Measurements from ENCODE around the gene CYP2C8.
"Not testable (repeated sequence)": the region's sequence is repeated elsewhere in the genome, so short reads cannot be mapped to it uniquely, and the experiment has no call there.

Gene CYP2C8

GRCh38 chr10:95069286-95069685 is at the start of gene CYP2C8:
Gene CYP2C8 (minus strand): TSS chr10:95069497. CDS start chr10:95069402, 95 bp downstream.
- DNase-seq (ENCODE audit: low read depth in 2 of 2) = no peak

DNA sequence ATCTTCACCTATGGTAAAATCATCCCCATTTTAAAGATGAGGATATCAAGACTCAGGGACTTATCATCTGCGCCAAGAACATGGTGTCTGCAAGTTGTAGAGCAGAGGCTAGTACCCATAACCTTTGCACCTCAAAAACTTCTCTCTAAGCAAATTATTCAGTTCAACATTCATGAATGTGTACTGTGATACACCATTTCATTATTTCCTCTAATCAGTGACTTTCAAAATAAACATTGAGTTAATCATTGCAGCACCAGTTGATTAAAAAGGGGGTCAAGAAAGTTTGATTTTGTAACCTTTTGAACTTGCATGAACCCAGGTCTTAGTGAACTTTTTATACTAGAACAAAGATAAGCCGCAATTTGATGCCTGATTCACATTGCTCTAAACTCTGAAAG is 47.6 kb upstream of the CYP2C8 start:
- no peak for DNase-seq (ENCODE audit: low read depth in 2 of 2)

GRCh38 chr10:95110823-95111222 is 41.5 kb upstream of the CYP2C8 start:
- not testable (repeated sequence) for DNase-seq (ENCODE audit: low read depth in 2 of 2)

DNA sequence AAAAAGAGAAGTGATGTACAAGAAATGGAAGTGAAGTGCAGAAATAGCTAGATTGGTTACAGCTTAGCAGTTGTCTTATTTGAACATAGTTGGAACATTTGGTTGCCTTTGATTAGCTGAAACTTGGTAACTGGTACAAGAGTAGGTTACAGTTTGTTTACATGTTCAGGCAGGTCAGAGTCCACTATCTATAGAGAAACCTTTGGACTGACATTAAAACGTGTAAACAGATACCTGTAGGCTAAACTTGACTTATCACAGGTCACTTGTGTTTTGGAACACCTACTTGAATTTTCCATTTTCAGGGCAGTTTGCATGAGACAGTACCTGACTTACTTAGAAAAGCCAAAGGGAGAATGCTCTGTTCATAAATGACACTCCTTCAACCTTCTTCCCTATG is 28.5 kb upstream of the CYP2C8 start:
- DNase-seq (ENCODE audit: low read depth in 2 of 2) = no peak

GRCh38 chr10:95096143-95096542 is 26.8 kb upstream of the CYP2C8 start:
- DNase-seq (ENCODE audit: low read depth in 2 of 2) = no peak

DNA sequence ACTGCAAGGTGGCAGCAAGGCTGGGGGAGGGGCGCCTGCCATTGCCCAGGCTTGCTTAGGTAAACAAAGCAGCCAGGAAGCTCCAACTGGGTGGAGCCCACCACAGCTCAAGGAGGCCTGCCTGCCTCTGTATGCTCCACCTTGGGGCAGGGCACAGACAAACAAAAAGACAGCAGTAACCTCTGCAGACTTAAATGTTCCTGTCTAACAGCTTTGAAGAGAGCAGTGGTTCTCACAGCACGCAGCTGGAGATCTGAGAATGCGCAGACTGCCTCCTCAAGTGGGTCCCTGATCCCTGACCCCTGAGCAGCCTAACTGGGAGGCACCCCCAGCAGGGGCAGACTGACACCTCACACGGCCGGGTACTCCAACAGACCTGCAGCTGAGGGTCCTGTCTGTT is 10.3 kb upstream of the CYP2C8 start:
- not testable (repeated sequence) for DNase-seq (ENCODE audit: low read depth in 2 of 2)

GRCh38 chr10:95077556-95077955 is 8.3 kb upstream of the CYP2C8 start:
- DNase-seq (ENCODE audit: low read depth in 2 of 2) = no peak

GRCh38 chr10:95071107-95071660 is 1.9 kb upstream of the CYP2C8 start:
- no peak for DNase-seq (ENCODE audit: low read depth in 2 of 2)

DNA sequence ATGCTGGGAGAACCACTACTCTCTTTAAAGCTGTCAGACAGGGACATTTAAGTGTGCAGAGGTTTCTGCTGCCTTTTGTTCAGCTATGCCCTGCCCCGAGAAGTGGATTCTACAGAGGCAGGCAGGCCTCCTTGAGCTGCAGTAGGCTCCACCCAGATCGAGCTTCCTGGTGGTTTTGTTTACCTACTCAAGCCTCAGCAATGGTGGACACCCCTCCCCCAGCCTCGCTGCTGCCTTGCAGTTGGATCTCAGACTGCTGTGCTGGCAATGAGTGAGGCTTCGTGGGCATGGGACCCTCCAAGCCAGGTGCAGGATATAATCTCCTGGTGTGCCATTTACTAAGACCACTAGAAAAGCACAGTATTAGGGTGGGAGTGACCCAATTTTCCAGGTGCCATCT is 5.2 kb downstream of the CYP2C8 start:
- not testable (repeated sequence) for DNase-seq (ENCODE audit: low read depth in 2 of 2)

GRCh38 chr10:95056744-95057363 is 12.4 kb downstream of the CYP2C8 start:
- no peak for DNase-seq (ENCODE audit: low read depth in 2 of 2)

GRCh38 chr10:95049919-95050318 is 19.4 kb downstream of the CYP2C8 start:
- no peak for DNase-seq (ENCODE audit: low read depth in 2 of 2)

GRCh38 chr10:95048206-95048605 is 21.1 kb downstream of the CYP2C8 start:
- no peak for DNase-seq (ENCODE audit: low read depth in 2 of 2)

DNA sequence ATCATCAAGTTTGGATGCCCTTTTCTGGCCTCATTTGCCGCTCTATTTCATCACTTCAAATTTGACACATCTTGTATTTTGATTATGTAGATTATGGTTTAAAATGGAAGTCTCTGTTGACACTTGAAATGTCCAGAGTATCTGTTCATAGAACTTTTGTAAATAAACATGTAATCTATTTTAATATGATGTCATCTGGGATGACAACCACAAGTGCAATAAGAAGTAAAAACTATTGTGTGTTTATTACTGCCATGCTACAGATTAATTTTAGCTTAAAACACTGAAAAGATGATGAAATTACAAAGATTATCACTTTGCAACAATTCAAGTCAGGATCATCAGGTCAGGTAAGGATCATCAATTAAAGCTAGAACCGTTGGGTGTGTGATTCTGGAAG is 30.0 kb downstream of the CYP2C8 start:
- DNase-seq (ENCODE audit: low read depth in 2 of 2) = no peak

GRCh38 chr10:95035332-95036295 is 33.7 kb downstream of the CYP2C8 start:
- DNase-seq (ENCODE audit: low read depth in 2 of 2) = no peak

DNA sequence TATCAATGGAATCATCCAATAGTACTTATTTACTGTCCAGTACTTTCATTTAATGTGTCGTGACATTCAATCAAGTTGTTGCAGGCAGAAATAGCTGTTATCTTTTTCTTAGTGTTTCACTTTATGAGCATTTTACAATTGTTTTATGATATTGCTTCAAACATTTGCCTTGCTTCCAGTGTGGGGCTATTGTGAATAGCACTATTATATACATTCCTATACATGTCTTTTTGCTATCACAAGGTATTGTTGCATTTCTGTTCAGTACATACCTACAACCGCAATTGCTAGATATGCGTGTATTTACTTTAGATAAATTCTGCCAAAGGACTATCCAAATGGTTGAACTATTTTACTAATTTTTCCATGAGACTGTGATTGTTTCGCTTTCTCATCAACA is 34.9 kb downstream of the CYP2C8 start:
- DNase-seq (ENCODE audit: low read depth in 2 of 2) = no peak

DNA sequence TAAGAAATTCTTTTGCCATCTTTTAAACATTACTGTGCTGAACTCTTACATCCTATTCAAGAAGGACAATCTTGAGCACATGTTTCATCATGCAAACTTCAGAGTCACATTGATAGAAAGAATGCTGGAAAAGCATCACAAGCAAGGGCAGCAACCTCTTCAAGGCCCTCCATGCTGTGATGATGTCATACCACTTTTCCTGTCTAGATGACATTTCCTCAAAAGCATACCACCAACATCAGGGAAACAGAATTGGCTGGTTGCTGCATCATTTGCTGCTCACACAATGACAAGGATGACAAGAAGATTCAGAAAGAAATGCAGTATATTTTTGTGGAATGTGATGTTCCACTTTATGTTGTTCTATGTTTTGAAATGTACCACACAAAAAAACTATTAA is 37.6 kb downstream of the CYP2C8 start:
- no peak for DNase-seq (ENCODE audit: low read depth in 2 of 2)

- DNase-seq (ENCODE audit: low read depth in 2 of 2) = no peak
Observed at GRCh38 chr10:95026461-95026860, 42.8 kb downstream of the CYP2C8 start.

DNA sequence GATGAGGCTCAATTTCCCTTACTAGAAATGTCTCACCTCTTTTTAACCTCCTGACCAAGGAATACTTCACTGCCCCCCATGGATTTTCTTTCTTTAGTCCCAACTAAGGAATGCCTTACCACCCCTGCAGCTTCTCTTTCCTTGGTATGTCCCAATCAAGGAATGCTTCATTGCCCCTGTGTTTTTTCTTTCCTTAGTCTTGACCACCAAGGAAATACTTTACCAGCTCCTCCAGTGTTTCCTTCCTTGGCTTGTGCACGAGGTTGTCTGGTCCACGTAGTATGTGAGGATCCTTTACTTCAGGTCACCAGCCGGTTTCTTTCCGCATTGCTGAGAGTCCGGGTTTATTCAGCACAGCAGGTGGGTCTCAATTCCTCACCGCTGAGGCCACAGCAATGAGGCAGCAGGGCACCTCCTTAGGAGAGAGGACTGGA is 71.5 kb downstream of the CYP2C8 start:
- DNase-seq (ENCODE audit: low read depth in 2 of 2) = no peak

GRCh38 chr10:94992811-94993210 is 76.5 kb downstream of the CYP2C8 start:
- no peak for DNase-seq (ENCODE audit: low read depth in 2 of 2)

DNA sequence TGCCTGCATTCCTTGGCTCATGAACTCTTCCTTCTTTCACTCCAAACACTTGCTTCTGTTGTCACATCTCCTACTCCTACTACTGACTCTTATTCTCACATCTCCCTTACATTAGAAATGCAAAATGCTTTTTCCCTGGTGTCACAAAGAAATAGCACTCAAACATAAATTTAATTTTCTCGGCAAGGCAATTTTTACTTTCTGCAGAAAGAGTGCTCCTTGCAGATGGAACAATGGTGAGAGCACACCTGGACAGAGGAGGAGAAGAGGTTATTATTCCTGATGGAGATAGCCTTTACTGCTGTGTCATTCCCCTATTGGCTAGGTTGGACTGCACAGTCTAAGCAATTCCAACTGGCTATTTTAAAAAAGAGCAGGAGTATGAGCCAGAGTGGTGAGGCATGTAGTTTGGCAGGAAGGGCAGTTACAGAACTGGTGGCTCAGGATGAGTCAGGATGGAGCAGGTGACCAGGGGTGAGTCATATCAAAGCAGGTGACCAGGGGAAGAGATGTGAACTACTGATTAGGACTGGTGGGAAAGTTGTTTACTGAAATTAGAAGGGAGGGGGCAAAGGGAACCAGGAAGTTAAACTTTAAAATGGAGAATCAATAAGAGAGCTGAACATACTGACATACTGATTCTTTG is 77.9 kb downstream of the CYP2C8 start:
- DNase-seq (ENCODE audit: low read depth in 2 of 2) = no peak

DNA sequence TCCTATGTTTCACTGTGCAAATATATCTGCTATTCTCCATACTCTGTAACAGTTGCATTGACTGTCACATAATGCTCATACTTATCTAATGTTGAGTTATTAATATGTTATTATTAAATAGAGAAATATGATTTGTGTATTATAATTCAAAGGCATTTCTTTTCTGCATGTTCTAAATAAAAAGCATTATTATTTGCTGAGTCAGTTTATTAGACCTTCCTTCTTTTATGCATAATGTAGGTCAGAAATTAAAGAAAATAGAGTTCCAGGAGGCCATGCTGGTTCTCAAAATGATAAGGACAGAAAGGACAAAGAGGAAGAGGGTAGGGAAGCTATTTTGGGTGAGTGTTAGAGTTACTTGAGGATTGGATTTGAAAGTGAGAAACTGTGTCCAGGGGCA is 80.1 kb downstream of the CYP2C8 start:
- no peak for DNase-seq (ENCODE audit: low read depth in 2 of 2)
